ENCODE measurements around the gene ATP2A2. TPM values are rescaled to one million over a fixed set of nuclear protein-coding genes. Genes with fewer than 3 reads are reported as not detected.

Gene ATP2A2
- total and polyA plus RNA-seq, 2 experiments from 2014 or later = 47.2 to 225 TPM

- DNase-seq (ENCODE audit: low spot score) = no peak
- Histone ChIP-seq H2AFZ (no peak overlapping the region), H3K9me2 (ENCODE audit: insufficient read depth) (no peaks in the 10 kb centered on the region), H3K27me3 (ENCODE audit: insufficient read depth) (no peaks in the 10 kb centered on the region), H3K36me3 (ENCODE audit: insufficient read depth) (peaks cover 80% of the 10 kb centered on the region), H3F3A (replicated peaks; ENCODE audit: low read depth) (peaks cover 21% of the 10 kb centered on the region; the same call in 1 of the 2 replicates), H3K79me2 (replicated peaks; ENCODE audit: insufficient read depth) (peaks cover 21% of the 10 kb centered on the region), H3K27ac (ENCODE audit: low read depth) (no peak overlapping the region), H3K4me1 (ENCODE audit: insufficient read depth) (no peaks in the 10 kb centered on the region), H3K4me3 (no peak overlapping the region), H4K20me1 (replicated peaks; ENCODE audit: insufficient read depth) (peaks cover 59% of the 10 kb centered on the region), H3K4me2 (no peak overlapping the region)
- no peak for TF ChIP-seq REST (IDR thresholded peaks at IDR 0.05; ENCODE audit: unreplicated experiment)
- TF ChIP-seq CTCF (conservative IDR thresholded peaks at IDR 0.05; ENCODE audit: low read depth in 2 of 2) = no peak
- TF ChIP-seq POLR2AphosphoS5 (IDR thresholded peaks at IDR 0.05; ENCODE audit: low read depth) = no peak
- TF ChIP-seq ZNF462 (CRISPR knock-in tag; IDR thresholded peaks at IDR 0.05) = no peak
- no peak for TF ChIP-seq JUNB (IDR thresholded peaks at IDR 0.05; ENCODE audit: unreplicated experiment)
- TF ChIP-seq ETS1 (IDR thresholded peaks at IDR 0.05) = no peak
- TF ChIP-seq STAT1 (IDR thresholded peaks at IDR 0.05; ENCODE audit: unreplicated experiment) = no peak
- no peak for TF ChIP-seq EZH2phosphoT487 (IDR thresholded peaks at IDR 0.05; ENCODE audit: unreplicated experiment)
- TF ChIP-seq EZH2 (IDR thresholded peaks at IDR 0.05; ENCODE audit: low read depth, unreplicated experiment) = no peak
- no peak for TF ChIP-seq NANOG (IDR thresholded peaks at IDR 0.05; ENCODE audit: borderline replicate concordance)
- no peak for TF ChIP-seq CREB1 (CRISPR knock-in tag; IDR thresholded peaks at IDR 0.05; ENCODE audit: low read depth)
- no peak for TF ChIP-seq ZNF331 (CRISPR knock-in tag; IDR thresholded peaks at IDR 0.05; ENCODE audit: low read depth)
- TF ChIP-seq ZNF114 (CRISPR knock-in tag; IDR thresholded peaks at IDR 0.05) = no peak
- Mint-ChIP-seq H3K4me1 (peaks cover 6% of the 10 kb centered on the region), H3K9me3 (no peaks in the 10 kb centered on the region; the same call in 2 of the 3 replicates), H3K27me3 (ENCODE audit: insufficient read depth, low read depth, poor library complexity) (no peaks in the 10 kb centered on the region), H3K4me3 (no peak overlapping the region), H3K27ac (no peak overlapping the region), H3K36me3 (ENCODE audit: low read depth) (peaks cover 92% of the 10 kb centered on the region)
- no peak for ATAC-seq
These were observed 54.5 kb downstream of the ATP2A2 start for GRCh38 chr12:110335481-110336045.
